Measurements from ENCODE around the gene RPTOR.

DNA sequence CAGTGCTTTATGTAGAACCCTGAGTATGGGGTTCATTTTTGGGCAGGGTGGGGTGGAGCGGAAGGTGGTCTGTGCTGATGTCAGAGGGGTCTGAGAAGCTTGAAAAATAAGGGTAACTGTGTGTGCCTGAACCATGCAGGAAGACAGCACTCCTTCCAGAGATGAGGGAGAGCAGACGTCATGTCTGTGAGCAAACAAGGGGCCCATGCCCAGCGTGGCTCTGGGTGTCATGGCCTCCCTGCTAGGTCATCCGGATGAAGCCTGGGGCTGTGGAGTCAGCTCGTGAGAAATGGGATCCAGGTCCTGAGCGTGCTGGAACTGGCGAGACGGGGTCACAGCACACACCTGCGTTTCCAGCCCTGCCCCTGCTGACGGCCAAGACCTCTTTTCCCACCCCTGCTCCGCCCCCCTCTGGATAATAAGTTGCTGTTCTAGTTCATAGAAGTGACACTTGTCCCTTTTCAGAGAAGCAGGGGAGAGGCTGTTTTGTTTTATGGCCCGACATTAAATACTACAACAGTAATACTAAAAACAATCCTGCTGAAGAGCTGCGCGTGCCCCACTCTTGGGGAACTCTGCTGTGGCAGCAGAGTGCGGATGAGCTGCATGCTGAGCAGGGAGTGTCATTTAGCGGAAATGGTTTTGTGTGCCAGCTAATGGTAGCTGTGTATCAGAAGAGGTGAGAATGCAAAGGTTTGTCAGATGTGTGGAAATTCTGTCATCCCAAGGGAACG is 92.6 kb downstream of the RPTOR start:
- TF ChIP-seq EZH2 (IDR thresholded peaks at IDR 0.05; ENCODE audit: borderline replicate concordance, low read depth, low read length, severe bottlenecking), result no peak
- TF ChIP-seq, protein P1, sequence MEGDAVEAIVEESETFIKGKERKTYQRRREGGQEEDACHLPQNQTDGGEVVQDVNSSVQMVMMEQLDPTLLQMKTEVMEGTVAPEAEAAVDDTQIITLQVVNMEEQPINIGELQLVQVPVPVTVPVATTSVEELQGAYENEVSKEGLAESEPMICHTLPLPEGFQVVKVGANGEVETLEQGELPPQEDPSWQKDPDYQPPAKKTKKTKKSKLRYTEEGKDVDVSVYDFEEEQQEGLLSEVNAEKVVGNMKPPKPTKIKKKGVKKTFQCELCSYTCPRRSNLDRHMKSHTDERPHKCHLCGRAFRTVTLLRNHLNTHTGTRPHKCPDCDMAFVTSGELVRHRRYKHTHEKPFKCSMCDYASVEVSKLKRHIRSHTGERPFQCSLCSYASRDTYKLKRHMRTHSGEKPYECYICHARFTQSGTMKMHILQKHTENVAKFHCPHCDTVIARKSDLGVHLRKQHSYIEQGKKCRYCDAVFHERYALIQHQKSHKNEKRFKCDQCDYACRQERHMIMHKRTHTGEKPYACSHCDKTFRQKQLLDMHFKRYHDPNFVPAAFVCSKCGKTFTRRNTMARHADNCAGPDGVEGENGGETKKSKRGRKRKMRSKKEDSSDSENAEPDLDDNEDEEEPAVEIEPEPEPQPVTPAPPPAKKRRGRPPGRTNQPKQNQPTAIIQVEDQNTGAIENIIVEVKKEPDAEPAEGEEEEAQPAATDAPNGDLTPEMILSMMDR (IDR thresholded peaks at IDR 0.05; ENCODE audit: borderline replicate concordance, extremely low read depth, low read length, poor library complexity, severe bottlenecking), result no peak
